HG03103 (cell line): Measurements from ENCODE around the gene FAM222A.

Experiments used
- ATAC-seq: cut with Tn5 transposase; IDR thresholded peaks from one replicate; pipeline ENCODE4 v1.9.1; 2021; ENCODE audit warnings: low read depth; ENCODE audit not compliant: unreplicated experiment

FAM222A gene

DNA sequence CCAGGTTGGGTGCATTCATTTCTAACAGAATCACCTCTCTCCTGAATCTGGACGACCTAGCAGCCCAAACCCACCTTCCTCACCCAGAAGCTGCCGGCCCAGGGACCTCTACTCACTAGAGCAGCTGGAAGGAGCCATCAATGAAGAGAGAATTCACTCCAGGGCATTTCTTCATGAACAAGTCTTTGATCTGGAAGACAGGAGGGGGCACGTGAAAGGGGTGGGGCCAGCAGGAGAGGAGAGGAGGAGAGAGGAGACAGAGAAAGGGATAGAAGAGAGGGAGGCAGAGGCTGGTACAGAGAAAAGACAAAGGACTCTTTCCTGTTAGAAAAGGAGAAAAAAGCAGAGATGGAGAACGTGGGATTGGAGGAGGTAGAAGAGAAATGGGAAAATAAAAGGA lies 79.8 kb downstream of the FAM222A start:
- no peak for ATAC-seq

DNA sequence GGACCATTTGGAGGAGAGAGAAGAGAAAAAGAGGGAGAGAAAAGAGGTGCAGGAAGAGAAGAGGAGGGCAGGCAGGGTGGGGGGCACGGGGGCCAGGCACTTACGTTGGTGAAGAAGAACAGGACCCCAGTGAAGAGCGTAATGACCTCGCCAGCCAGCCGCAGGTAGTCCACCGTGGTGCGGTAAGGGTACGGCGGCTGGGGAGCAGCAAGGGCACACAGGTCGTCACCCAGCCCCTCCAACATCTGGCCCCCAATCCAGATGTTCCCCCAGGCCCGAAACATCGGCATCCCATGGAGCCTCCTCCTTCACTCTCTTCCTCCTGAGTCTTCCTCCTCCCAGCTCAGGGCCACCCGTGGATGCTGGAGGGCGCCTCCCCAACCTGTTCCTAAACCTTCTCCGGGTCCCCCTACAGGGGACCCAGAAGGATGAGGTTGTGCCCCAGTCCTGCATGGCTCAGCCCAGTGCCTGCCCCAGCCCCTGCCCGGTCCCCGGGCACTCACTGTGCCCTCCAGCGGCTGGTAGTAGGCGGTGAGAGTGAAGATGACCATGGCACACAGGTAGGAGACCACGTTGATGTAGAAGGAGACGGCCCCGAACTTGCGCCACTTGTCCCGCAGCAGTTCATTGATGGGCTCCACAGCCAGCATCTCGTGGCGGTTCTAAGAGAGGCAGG lies 80.3 kb downstream of the FAM222A start:
- ATAC-seq: no peak

DNA sequence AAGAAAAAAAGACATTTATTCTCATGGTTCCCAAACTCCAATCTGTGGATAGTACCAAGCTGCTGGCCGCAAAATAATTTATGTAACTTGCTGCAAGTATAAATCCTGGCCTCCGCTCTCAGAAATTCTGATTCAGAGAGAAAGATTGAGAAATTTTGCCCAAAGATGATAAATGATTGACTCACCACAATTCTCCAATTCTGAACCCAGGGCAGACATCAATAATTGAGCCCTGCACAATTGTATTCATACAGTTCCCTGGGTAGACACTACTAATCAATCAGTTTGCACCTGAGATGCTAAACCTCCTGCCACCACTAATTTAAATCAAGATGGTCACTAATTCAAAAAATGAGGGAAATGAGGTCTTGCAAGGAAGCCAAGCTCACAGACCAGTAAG lies 81.4 kb downstream of the FAM222A start:
- no peak for ATAC-seq

DNA sequence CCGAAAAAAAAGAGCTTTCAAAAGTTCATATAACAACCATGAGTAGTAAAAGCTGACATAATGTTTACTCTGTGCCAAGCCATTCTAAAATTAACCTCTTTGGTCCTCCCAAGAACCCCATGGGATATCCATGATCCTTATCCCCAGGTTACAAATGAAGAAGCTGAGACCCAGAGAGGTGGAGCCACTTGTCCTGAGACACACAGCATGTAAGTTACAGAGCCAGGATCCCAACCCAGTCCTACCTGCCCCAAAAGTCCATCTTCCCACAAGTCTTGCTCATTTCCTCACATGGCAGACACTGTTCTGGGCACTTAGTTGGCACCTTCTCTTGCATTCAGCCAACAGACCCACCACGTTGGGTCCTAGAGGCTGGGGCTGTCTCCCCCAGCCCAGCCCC lies 82.4 kb downstream of the FAM222A start:
- ATAC-seq: no peak

DNA sequence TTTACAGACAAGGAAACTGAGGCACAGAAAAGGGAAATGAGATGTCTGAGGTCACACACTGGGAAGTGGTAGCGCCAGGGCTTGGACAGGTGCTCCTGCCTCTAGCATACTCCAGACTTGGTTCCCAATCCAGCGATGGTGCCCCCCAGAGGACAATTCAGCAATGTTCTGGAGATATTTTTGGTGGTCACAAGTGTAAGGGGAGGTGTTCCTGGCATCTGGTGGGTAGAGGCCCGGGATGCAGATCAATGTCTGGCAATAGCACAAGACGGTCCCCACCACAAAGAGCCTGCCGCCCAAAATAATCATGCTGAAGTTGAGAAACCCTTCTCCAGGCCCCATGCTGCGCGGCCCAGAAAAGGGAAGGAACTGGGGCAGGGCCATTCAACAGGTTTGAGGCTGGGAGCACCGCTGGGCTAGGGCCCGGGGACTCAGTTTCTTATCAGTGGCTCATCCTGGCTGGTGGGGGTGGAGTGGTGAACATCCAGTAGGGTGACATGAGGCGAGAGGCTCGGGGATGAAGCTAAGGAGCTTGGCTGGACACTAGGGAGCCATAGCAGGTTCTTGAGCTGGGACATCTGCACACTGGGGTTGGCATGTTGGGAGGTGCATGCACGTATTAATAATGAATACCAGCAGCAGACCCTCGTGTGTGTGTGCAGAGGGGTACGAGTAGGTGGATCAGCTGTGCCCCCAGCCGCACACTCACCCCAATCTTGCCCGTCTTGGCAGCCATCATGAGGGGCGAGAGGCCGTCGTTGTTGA lies 84.5 kb downstream of the FAM222A start:
- ATAC-seq: no peak

DNA sequence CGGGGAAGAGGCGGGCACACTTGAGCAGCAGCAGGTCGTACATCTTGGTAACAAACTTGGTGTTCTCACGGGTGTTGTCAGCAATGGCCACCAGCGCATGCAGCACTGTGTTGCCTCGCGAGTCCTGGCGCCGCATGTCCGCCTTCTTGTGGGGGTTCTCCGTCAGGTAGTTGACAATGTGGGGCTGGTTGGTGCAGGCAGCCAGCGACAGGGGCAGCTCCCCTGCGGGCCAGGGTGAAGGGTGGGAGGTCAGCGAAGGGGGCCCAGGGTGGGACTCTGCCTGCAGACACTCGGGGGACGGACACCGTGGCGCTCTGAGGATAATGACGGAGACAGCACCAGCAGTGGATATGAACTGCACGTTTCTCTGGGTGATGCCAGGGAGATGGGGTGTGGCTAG lies 85.1 kb downstream of the FAM222A start:
- ATAC-seq: no peak

DNA sequence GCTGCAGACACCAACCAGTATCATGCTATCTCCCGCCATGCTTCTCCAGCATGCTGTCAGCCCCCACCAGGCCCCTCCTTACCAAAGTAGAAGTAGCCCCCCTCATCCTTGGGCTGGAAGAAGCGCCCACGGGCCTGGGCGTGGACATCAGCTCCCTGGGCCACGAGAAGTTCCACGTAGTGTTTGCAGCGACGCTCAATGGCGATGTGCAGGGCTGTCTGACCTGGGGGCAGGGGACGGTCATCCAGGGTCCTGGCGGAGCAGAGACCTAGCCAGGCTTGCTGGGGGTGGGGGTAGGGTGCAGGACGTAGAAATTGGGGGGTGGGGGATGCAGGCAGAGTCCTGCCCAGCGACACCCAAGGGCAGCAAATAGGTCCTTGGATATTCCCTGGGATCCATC lies 86.9 kb downstream of the FAM222A start:
- no peak for ATAC-seq

DNA sequence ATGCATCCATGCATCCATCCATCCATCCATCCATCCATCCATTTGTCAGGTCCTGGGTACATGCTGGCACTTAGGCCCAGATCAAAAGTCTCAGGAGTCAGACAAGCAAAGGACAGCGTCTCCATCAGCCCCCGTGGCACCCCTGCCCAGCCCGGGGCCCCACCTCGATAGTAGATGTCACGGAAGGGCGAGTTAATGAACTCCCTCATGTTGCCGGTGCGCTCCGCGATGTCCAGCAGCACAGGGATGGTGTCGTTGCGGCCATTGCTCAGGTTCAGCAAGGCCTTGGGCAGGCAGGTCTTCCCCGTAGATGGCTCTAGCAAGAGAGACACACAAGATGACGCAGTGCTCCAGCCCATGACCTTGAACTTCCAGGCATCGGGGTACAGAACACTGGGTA lies 89.2 kb downstream of the FAM222A start:
- no peak for ATAC-seq

DNA sequence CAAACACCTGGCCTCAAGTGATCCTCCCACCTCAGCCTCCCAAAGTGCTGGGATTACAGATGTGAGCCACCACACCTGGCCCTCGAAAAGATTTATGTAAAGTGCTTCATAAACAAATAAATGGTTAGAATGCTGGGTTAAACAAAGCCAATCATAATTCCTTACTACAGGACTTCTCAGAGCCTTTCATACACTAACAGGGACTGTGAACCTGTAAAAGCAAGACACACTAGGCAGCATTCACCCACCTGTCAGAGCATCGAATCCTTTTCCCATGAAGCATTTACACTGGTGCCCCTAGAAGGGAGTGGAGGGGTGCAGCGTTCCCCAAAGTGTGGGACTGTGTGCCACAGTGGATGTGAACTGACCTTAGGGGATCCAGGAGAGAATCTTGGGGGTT lies 90.1 kb downstream of the FAM222A start:
- ATAC-seq: no peak

DNA sequence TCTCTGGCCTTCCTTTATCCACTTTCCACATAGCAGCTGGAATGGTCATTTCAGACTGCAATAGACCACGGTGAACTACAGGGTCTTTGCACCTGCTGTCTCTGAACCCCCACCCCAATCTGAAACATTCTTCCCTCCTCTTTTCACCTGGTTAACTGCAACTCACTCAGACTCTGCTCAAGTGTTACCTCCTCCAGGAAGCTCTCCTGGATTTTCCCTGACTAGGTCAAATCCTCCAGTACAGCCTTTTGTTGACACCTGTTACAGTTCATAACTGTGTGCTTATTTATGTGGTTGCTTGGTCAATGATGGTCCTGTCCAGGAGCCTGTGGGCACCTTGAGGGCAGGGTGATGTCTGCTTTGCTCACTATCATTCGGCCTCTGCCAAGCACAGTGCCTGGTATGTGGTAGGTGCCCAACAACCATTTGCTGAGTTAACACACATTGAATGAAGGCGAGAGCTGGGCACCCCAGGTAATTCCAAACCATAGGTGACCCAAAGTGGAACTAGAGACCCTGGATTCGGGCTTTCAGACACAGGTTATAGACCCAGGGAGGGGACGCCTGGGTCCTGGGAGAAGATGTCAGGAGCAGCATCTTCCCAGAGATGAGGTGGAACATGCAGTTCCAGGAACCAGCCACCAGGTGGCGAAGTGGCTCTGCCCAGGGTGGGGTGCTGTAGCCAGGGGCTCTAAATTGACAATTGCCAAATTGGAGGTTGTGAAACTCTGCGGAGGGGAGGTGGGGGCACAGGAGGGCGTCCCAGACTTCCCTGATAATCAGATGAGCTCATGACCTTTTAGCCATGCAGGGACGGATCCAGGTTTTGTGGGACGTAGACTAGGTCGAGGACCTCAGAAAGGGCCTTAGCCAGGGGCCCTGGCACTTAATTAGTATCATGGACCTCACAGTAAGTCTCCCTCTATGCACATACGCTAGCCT lies 91.5 kb downstream of the FAM222A start:
- ATAC-seq: no peak

DNA sequence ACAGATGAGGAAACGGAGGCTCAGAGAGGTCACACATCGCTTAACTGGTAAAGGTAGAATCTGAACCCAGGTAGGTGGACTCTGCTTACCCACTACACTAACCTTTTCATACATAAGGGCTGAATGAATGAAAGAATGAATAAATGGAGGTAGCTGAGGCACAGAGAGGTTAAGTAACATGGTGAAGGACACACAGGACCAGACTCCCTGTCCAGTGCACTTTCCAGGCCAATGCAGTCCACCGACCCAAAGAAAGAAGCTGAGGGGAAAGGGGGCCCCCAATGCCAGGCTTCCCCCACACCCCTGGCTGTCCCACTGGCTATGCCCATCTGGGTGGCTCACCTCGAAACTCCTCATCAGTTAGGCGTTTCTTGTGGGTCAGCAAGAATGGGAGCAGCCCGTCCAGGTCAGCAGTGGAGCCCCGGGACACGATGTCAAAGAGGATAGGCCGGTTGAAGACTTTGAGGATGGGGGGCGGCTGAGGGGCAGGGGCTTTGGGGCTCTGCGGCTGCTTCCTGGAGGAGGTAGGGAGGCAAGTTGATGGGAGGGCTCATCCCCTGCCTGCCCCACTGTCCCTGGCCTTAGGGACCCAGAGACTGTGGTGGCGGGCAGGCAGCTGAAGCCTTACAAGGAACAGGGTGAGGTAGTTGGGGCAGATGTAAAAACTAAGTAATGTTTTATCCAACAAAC lies 94.5 kb downstream of the FAM222A start:
- ATAC-seq: no peak

DNA sequence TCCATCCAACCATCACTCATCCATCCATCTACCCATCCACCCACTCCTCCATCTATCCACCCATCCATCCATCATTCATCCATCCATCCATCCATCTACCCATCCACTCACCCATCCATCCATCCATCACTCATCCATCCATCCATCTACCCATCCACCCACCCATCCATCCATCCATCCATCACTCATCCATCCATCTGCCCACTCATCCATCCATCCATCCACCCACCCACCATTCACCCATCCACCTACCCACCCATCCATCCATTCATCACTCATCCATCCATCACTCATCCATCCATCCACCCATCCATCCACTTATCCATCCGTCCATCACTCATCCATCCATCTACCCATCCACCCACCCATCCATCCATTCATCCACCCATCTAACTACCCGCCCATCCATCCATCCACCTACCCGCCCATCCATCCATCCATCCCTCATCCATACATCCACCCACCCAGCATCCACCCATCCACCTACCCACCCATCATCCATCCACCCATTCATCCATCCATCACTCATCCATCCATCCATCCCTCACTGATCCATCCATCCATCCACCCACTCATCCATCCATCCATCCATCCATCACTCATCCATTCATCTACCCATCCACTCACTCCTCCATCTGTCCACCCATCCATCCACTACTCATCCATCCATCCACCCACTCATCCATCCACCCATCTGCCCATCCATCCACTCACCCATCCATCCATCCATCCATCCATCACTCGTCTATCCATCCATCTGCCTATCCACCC lies 95.4 kb downstream of the FAM222A start:
- ATAC-seq: no peak

DNA sequence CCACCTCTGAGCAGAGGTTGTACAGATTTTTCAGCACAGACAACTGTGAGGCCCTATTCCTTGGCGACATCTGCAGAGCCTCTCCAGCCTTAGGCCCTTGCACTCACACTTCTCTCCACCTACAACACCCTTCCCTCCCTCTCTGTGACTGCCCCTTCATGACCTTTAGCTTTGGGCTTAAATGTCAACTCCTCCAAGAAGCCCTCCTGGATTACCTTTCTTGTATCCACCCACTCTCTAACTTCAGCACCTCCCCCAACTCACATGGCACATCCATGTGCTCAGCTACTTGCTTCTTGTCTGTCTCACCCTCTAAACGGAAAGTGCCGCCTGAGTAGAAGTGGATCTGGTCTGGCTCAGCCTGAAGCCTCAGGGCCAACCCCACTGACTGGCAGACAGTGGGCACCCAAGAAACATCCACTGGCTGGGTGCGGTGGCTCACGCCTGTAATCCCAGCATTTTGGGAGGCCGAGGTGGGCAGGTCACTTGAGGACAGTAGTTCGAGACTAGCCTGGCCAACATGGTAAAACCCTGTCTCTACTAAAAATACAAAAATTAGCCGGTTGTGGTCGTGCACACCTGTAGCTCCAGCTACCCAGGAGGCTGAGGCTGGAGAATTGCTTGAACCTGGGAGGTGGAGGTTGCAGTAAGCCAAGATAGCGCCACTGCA lies 97.5 kb downstream of the FAM222A start:
- ATAC-seq: no peak

DNA sequence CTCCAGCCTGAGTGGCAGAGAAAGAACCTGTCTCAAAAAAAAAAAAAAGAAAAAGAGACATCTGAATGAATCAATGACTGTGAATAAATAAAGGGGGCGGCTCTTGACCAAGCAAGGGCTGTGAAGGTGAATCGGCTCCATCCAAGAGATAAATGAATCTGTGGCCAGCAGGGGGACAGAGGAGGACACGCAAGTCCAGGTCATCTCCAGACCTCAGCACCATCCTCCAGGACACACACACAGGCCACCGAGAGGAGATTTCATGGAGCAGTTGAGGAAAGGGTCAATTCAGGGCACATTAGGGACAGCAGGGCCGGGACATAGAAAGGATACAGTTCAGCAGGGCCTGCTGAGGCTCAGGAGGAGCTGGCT lies 98.0 kb downstream of the FAM222A start:
- no peak for ATAC-seq

DNA sequence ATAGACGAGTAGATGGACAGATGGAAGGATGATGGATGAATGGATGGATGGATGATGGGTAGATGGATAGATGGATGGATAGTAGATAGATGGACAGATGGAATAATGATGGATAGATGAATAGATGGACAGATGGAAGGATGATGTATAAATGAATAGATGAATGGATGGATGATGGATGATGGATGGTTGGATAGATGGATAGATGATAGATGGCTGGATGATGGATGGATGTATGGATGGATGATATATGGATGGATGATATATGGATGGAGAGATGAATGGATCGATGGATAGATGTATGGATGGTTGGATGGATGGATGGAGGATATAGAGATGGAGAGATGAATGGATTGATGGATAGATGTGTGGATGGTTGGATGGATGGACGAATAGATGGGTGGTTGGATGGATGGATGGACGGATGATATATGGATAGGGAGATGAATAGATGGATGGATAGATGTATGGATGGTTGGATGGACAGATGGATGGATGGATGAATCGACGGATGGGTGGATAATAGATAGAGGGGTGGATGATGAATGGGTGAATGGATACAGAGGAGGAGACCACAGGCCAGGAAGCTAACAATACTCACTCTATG lies 100.3 kb downstream of the FAM222A start:
- ATAC-seq: no peak

DNA sequence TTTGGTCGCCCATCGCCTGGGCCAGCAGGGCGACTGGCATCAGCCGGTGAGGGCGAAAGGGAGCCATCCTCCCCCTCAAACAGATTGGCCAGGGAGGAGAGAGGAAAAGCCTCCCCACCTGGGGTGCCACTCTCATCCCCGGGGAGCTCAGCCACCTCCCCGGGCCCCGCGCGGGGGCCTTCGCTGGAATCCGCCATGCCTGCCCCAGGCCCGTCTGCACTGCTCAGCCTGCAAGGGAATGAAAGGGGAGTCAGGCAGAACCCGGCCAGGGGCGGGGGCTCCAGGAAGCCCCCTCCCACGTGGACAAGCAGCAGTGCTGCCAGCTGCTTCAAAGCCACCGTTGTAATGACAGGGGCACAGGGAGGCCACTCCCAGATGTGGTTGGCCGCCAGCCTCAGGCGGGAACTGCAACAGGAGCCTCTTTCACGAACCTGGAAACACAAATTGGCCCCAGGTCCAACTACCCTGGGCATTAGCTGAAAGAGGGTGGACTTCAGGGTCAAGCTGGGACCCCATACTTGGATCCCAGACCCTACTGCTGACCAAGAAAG lies 101.0 kb downstream of the FAM222A start:
- ATAC-seq: no peak

DNA sequence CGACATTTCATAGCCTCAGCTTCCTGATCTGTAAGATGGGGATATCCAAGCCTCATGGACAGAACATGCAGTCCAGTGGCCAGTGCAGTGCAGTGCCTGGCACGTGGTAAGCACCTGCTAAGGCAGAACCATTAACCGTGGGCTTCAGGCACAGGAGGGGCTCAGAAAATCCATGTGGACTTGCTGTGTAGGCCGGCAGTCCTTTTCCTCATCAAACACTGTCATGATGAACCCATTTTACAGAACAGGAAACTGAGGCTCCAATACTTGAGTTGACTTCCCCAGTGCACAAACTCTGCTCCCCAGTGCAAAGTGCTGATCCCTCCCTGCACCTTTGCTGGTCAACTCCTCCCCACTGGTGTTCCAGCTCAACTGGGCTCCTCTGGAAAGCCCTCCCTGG lies 101.6 kb downstream of the FAM222A start:
- no peak for ATAC-seq

DNA sequence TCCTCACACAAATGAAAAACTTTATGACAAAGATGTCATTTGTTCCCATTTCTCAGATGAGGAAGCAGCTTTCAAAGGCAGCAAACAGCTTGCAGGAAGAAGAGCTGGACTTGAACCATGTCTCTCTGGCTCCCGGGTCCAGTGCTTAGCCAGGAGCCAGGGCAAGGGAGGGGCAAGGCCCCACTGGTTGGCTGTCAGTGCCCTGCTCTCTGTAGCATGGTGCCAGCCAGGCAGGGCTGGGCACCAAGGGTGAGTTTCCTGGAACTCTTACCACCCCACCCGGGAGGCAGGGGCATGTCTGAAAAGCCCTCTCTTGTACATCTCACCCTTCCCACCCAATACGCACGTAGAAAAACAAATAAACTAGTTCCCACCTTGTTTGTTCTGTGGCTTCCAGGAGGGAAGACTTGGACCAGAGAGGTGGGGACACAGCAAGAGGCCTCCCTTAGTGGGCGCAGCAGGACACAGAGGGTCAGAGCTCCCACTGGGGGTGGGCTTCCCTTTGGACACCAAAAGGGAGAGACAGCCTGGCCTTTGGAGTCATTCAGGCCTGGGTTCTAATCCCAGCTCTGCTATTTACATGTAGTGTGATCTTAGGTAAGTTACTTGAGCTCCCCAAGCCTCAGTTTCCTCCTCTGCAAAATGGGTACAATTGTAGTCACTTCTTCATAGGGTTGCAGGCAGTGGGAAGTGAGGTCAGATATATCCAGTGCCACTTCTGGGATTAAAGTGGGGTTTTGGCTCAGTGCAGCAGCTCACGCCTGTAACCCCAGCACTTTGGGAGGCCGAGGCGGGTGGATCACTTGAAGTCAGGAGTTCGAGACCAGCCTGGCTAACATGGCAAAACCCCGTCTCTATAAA lies 102.4 kb downstream of the FAM222A start:
- ATAC-seq: no peak
